Measurements from ENCODE around the gene EME2. TPM values are rescaled to one million over a fixed set of nuclear protein-coding genes. Genes with fewer than 3 reads are reported as not detected.
A peak's percentile ranks its signal among the peaks of the same experiment; 100 is the strongest.

The EME2 gene
- total RNA-seq, 2 experiments from 2014 or later = 28.6 to 30.8 TPM

- peaks cover 9% of the 10 kb centered on the region for H3K4me1 ChIP-seq (ENCODE audit: insufficient read depth, low read length)
- H3K36me3 ChIP-seq (ENCODE audit: insufficient read depth, low read length) = peaks cover 25% of the 10 kb centered on the region
- DNase-seq (no peak), ATAC-seq (ENCODE audit: poor library complexity) (no peak)
- no peaks in the 10 kb centered on the region for H3K4me1 Mint-ChIP-seq (ENCODE audit: low read depth)
- intact Hi-C loops (cut with DNase I, micrococcal nuclease) = no loop called here
- no peaks in the 10 kb centered on the region for H3K27me3 ChIP-seq (ENCODE audit: control insufficient read depth in 1 of 2, insufficient read depth in 2 of 2, low read length in 2 of 2)
- no peak overlapping the region for H3K4me3 ChIP-seq (ENCODE audit: low read length)
- ChIA-PET CTCF (no interaction called here), POLR2A (no interaction called here)
- no peak overlapping the region for H3K4me3 Mint-ChIP-seq
- H3K27ac Mint-ChIP-seq = no peak overlapping the region
- no peaks in the 10 kb centered on the region for H3K9me3 Mint-ChIP-seq
- peaks cover 16% of the 10 kb centered on the region for H3K36me3 Mint-ChIP-seq (ENCODE audit: low read depth)
- TF ChIP-seq CTCF (IDR thresholded peaks at IDR 0.05) = no peak
- no peaks in the 10 kb centered on the region for H3K27me3 Mint-ChIP-seq
- no peak overlapping the region for H3K27ac ChIP-seq (ENCODE audit: low read depth in 1 of 2, low read length in 2 of 2)
- H3K9me3 ChIP-seq (ENCODE audit: control insufficient read depth in 1 of 2, insufficient read depth in 1 of 2, low read length in 2 of 2) = peaks cover 0 to 19% of the 10 kb centered on the region in 2 experiments
Measured at GRCh38 chr16:1740234-1740633, 32.4 kb upstream of the EME2 start.

GRCh38 chr16:1740781-1741490, 31.7 kb upstream of the EME2 start:
- no peak for TF ChIP-seq CTCF (IDR thresholded peaks at IDR 0.05)
- Histone ChIP-seq H3K9me3 (ENCODE audit: control insufficient read depth in 1 of 2, insufficient read depth in 1 of 2, low read length in 2 of 2) (peaks cover 0 to 19% of the 10 kb centered on the region in 2 experiments), H3K27me3 (ENCODE audit: control insufficient read depth in 1 of 2, insufficient read depth in 2 of 2, low read length in 2 of 2) (no peaks in the 10 kb centered on the region), H3K36me3 (ENCODE audit: insufficient read depth, low read length) (peaks cover 32% of the 10 kb centered on the region), H3K4me1 (ENCODE audit: insufficient read depth, low read length) (peaks cover 9% of the 10 kb centered on the region), H3K27ac (ENCODE audit: low read depth in 1 of 2, low read length in 2 of 2) (no peak overlapping the region), H3K4me3 (ENCODE audit: low read length) (no peak overlapping the region)
- Mint-ChIP-seq H3K4me1 (ENCODE audit: low read depth) (no peaks in the 10 kb centered on the region), H3K27ac (no peak overlapping the region), H3K36me3 (ENCODE audit: low read depth) (peaks cover 23% of the 10 kb centered on the region), H3K4me3 (peak overlapping the region; percentile 15), H3K27me3 (no peaks in the 10 kb centered on the region), H3K9me3 (no peaks in the 10 kb centered on the region)
- ChIA-PET CTCF (no interaction called here), POLR2A (no interaction called here)
- DNase-seq (no peak), ATAC-seq (ENCODE audit: poor library complexity) (no peak)
- intact Hi-C loops (cut with DNase I, micrococcal nuclease) = no loop called here

- Mint-ChIP-seq H3K9me3 (no peaks in the 10 kb centered on the region), H3K4me3 (no peak overlapping the region), H3K27ac (no peak overlapping the region), H3K4me1 (ENCODE audit: low read depth) (no peaks in the 10 kb centered on the region), H3K36me3 (ENCODE audit: low read depth) (peaks cover 27% of the 10 kb centered on the region), H3K27me3 (no peaks in the 10 kb centered on the region)
- no peak for TF ChIP-seq CTCF (IDR thresholded peaks at IDR 0.05)
- H3K4me1 ChIP-seq (ENCODE audit: insufficient read depth, low read length) = peaks cover 9% of the 10 kb centered on the region
- CTCF ChIA-PET = no interaction called here
- no peaks in the 10 kb centered on the region for H3K27me3 ChIP-seq (ENCODE audit: control insufficient read depth in 1 of 2, insufficient read depth in 2 of 2, low read length in 2 of 2)
- H3K9me3 ChIP-seq (ENCODE audit: control insufficient read depth in 1 of 2, insufficient read depth in 1 of 2, low read length in 2 of 2) = peaks cover 0 to 13% of the 10 kb centered on the region in 2 experiments
- H3K4me3 ChIP-seq (ENCODE audit: low read length) = no peak overlapping the region
- ATAC-seq (ENCODE audit: poor library complexity) (no peak), DNase-seq (no peak)
- intact Hi-C loops (cut with DNase I, micrococcal nuclease) = no loop called here
- H3K36me3 ChIP-seq (ENCODE audit: insufficient read depth, low read length) = peaks cover 38% of the 10 kb centered on the region
- no peak overlapping the region for H3K27ac ChIP-seq (ENCODE audit: low read depth in 1 of 2, low read length in 2 of 2)
- POLR2A ChIA-PET = no interaction called here
Measured at GRCh38 chr16:1741553-1742165, 31.0 kb upstream of the EME2 start.

Measured in CD4-positive, alpha-beta T cell (primary cell).